ENCODE measurements around the gene TIMP4.
A peak's percentile ranks its signal among the peaks of the same experiment; 100 is the strongest.

Gene TIMP4

DNA sequence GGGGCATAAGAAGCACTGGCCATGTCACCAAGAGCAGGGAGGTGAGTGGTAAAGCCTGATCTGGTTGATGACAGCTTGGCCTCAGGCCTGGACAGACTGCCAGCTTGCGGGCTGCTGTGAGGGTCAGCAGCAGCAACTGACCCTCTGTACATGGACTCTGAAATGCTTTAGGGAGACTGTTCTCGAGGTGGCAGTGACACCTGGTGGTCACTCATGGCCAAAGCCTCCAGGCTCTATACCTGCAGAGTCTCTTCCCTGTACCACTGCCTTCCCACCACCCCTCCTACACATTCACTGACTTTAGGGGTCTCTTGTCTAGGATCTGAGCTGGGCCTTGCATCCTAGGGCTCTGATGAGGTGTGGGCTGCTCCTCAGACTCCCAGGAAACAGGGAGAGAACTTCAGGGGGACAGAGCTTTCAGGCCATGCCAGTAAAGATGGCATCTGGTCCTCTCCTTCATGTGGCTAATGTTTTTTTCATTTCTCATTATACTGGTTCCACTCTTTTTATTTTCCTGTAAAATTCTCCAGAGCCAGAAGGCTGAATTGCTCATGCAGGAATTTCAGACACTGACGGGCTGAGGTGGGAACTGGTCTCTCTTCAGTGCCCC is 17.2 kb upstream of the TIMP4 start:
- TF ChIP-seq, protein P1, sequence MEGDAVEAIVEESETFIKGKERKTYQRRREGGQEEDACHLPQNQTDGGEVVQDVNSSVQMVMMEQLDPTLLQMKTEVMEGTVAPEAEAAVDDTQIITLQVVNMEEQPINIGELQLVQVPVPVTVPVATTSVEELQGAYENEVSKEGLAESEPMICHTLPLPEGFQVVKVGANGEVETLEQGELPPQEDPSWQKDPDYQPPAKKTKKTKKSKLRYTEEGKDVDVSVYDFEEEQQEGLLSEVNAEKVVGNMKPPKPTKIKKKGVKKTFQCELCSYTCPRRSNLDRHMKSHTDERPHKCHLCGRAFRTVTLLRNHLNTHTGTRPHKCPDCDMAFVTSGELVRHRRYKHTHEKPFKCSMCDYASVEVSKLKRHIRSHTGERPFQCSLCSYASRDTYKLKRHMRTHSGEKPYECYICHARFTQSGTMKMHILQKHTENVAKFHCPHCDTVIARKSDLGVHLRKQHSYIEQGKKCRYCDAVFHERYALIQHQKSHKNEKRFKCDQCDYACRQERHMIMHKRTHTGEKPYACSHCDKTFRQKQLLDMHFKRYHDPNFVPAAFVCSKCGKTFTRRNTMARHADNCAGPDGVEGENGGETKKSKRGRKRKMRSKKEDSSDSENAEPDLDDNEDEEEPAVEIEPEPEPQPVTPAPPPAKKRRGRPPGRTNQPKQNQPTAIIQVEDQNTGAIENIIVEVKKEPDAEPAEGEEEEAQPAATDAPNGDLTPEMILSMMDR (IDR thresholded peaks at IDR 0.05; ENCODE audit: low read depth, low read length, missing control alignments), result peak; percentile 86
- no peak overlapping the region for H3K4me3 ChIP-seq (replicated peaks; ENCODE audit: low read depth, low read length)
- no peak for DNase-seq (ENCODE audit: extremely low read depth, low read depth)

DNA sequence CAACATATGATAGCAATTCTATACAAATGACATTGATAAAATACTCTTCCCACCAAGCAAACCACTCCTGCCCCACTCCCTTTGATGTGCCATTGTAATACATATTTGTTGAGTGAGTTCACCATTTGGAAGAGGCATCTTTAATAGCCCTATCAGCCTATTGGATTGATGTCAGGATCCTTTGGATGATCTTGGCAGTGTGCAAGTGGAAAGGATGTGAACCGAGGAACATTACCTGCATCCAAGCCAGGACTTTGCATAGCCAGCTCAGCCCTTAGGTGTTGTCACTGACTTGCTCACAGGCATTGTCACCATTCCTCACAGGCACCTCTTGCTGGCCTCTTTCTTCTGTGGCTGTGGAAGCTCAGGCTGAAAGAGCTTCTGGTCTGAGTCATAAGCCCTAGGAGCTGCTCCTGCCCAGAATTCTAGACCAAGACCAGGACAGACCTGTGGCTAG is 16.5 kb upstream of the TIMP4 start:
- TF ChIP-seq, protein P1 (IDR thresholded peaks at IDR 0.05; ENCODE audit: low read depth, low read length, missing control alignments), result no peak
- H3K4me3 ChIP-seq (replicated peaks; ENCODE audit: low read depth, low read length), result no peak overlapping the region
- no peak for DNase-seq (ENCODE audit: extremely low read depth, low read depth)

DNA sequence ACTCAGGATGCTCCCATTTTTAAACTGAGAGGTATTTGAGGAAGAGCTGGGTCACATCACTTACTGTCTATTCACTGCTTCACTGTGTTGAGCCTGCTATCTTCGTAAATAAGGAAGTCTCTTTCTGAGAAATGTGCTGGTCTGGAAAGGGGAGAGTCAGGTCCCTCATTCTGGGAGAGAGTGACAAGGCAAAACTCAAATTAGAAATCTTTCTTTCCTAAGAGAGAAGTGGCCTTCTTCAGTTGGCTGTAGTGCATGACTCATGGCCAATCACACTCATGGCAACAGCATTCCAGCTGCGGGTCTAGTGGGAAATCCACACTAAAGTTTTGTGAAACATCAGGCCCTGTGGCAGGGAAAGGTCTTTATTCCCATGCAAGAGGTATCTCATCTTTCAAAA is 11.5 kb upstream of the TIMP4 start:
- TF ChIP-seq, protein P1 (IDR thresholded peaks at IDR 0.05; ENCODE audit: low read depth, low read length, missing control alignments), result no peak
- no peak for DNase-seq (ENCODE audit: extremely low read depth, low read depth)
- H3K4me3 ChIP-seq (replicated peaks; ENCODE audit: low read depth, low read length), result no peak overlapping the region

DNA sequence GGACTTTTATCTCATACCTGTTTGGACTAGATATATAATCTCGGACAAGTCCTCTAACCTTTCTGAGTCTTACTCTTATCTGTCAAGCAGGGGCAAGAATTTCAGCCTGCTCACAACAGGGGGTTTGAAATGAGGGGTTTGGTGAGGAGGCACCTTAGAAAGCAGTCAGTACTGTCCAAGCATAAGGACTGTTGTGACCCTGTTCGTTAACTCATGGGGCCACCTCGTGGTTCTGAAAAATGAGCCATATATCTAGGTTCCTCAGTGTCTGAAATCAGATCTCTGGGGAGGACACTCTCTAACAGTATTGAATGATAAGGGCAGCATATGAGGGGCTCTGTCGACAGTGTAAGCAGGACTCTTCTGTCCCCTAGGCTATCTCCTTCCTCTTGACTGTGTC is 7.2 kb upstream of the TIMP4 start:
- H3K4me3 ChIP-seq (replicated peaks; ENCODE audit: low read depth, low read length), result no peak overlapping the region
- TF ChIP-seq, protein P1 (IDR thresholded peaks at IDR 0.05; ENCODE audit: low read depth, low read length, missing control alignments), result no peak
- DNase-seq (ENCODE audit: extremely low read depth, low read depth), result no peak

DNA sequence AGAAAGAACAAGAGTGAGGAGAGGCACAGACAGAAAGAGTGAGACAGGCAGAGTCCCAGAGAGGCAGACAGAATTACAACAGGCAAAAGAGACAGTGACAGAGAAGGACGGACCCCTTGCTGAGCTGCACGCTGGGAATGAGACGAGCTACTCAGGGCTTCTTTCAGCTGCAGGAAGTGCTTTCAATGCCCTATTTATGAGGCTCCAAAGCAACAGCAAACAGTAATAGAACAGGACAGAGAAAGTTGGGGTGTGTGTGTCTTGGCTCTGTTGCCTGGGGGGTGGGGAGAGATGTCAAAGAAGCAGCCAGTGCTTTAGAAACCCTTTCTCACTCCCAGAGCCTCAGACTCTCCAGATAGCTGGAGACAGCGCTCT is 502 bp upstream of the TIMP4 start:
- TF ChIP-seq, protein P1 (IDR thresholded peaks at IDR 0.05; ENCODE audit: low read depth, low read length, missing control alignments), result no peak
- no peak for DNase-seq (ENCODE audit: extremely low read depth, low read depth)
- H3K4me3 ChIP-seq (replicated peaks; ENCODE audit: low read depth, low read length), result no peak overlapping the region

DNA sequence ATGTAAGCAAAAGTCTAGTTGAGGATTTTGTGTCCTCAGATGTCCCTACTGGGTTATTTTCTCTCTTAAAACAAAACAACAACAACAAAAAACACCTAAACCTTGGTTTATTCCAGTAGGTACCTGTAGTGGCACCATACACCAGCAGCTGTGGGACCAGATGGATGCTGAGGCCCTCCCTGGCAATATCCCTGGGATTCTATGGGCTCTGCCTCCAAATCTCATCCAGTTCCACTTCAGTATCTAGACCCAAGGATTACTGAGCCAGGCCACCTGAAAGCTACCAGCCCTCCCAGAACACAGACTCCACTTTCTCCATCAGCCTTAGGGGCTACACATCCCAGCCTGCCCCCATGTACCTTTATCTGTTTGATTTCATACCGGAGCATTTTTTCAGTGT is 1.7 kb downstream of the TIMP4 start:
- no peak overlapping the region for H3K4me3 ChIP-seq (replicated peaks; ENCODE audit: low read depth, low read length)
- no peak for DNase-seq (ENCODE audit: extremely low read depth, low read depth)
- TF ChIP-seq, protein P1 (IDR thresholded peaks at IDR 0.05; ENCODE audit: low read depth, low read length, missing control alignments), result no peak

DNA sequence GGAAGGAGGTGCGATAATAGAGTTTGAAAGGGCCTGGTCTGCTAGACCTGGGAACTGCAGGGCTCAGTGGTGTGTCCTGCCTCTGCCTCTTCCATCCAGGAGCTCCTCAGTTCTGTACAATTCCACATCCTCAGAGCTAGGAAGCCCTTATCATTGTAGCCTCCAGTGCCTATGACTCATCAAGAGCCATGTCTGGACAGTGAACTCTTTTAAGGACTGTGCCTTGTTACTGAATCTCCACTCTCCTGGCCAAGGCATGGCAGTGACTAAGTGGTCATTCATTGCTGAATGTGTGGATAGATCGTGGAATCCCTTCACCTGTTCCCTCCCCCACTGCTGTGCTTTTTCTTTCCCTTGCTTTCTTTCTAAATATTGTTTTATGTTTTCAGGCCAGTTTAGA is 2.9 kb downstream of the TIMP4 start:
- H3K4me3 ChIP-seq (replicated peaks; ENCODE audit: low read depth, low read length), result no peak overlapping the region
- TF ChIP-seq, protein P1 (IDR thresholded peaks at IDR 0.05; ENCODE audit: low read depth, low read length, missing control alignments), result no peak
- no peak for DNase-seq (ENCODE audit: extremely low read depth, low read depth)
